GM19395 (cell line): Measurements from ENCODE around the gene LRRC23.
"Not testable (repeated sequence)": the region's sequence is repeated elsewhere in the genome, so short reads cannot be mapped to it uniquely, and the experiment has no call there.

Experiments
- ATAC-seq: cut with Tn5 transposase; IDR thresholded peaks from one replicate; pipeline ENCODE4 v1.9.1; 2021; ENCODE audit warnings: mild to moderate bottlenecking, moderate library complexity; ENCODE audit not compliant: unreplicated experiment

Gene LRRC23

DNA sequence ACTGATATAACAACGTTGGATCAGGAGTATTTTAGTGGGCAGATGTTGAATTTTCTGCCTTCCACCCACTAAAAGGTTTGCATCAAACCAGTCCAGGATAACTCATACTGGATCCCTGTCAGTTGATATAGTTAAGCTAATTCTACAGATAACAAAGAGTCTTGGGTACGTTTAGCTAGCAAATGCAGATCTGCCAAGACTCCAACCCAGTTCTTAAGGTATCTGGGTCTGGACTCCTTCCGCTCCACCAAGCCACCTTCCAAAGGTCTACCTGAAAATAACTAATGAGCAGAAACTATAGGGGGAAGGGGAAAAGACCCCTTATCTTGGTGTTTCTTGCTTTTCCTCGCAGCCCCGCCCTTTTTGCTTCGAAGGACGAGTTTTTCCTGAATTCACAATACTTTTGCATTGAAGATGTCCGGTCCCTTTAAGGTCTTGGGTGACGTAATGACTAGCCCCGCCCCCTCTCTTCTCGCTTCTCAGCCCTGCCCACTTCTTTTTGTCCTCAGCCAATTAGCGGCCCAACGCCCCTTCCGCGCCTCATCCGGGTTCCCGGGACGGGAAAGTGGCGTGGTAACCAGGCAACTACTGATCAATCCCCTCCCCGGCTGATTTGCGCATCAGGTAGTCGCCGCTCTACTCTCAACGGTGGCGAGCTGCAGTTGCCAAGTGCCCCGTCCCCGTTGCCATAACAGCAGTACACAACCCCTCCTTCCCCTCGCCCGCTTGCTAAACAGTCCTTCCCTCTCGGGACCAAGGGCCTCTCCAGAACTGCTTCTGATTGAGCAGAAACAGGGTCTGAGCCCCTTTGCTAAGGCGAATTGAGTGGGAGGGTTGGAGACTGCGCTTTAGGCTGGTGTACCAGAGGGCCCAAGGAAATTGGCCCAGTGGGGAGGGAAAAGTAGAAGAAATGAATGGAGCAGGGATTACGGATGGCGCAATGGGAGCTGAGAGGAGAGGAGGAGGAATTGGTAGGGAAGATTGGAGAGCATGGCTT is at the start of gene LRRC23:
LRRC23 (plus strand) TSS at position 543 of the 997 bp plus-strand sequence. CDS start 812 bp downstream, outside the sequence.
- ATAC-seq: peak; percentile 96

- ATAC-seq: no peak
These were observed 49.3 kb upstream of the LRRC23 start for GRCh38 chr12:6855322-6855721.

DNA sequence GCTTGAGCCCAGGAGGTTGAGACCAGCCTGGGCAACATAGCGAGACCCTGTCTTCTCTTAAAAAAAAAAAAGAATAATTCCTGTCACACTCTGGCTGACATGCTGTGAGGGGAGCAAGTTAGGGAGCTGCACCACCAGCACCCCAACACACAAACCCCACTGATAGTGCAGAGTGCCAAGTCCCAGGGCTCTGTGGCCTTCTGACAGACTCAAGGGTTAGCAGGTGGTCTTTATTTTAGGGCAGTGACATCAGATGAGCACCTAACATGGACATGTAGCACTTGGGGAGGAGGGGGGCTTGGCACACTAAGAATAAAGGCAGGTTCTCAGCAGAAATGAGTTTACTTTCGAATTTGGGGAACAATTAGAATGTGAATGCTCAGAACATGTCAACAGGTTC is 45.8 kb upstream of the LRRC23 start:
- no peak for ATAC-seq

DNA sequence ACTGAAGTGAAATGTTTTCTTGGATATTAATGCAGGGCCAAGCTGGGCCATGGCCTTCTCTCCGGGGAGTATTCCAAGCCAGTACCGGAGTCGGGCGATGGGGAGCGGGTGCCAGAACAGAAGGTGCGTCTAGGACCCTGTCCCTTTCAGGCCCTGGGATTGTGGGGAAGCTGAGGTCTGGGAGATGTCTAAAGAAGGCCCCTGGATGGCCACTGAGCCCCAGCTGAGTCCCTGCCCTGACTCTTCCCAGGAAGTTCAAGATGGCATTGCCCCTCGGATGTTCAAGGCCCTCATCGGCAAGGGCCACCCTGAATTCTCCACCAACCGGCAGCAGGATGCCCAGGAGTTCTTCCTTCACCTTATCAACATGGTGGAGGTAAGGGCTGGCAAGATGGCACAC is 44.5 kb upstream of the LRRC23 start:
- no peak for ATAC-seq

GRCh38 chr12:6860942-6861341 is 43.7 kb upstream of the LRRC23 start:
- no peak for ATAC-seq

DNA sequence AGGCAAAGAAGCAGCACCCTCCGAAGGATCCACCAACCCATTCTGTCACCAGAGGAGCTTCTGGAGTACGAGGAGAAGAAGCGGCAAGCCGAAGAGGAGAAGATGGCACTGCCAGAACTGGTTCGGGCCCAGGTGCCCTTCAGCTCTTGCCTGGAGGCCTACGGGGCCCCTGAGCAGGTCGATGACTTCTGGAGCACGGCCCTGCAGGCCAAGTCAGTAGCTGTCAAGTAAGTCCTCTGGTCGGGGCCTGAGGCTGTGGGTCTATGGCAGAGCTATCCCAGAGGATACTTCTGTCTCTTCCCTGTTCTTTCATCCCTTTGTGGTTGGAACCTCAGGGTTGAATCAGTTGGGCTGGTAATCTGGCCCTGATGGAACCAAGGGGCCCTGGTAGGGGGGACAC is 43.2 kb upstream of the LRRC23 start:
- no peak for ATAC-seq

DNA sequence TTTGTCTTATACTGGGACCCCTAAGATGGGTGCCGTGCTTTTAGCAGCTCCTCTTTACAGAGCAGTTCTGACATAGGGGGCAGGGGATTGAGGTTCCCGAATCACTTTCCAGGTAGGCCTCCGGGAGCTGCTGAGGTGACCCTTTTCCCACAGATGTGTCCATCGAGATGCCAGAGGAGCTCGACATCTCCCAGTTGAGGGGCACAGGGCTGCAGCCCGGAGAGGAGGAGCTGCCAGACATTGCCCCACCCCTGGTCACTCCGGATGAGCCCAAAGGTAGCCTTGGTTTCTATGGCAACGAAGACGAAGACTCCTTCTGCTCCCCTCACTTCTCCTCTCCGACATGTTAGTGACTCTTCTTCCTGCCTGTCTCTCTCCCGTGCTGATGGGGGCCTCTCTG is 41.6 kb upstream of the LRRC23 start:
- ATAC-seq: no peak

GRCh38 chr12:6863586-6864321 is 40.9 kb upstream of the LRRC23 start:
- ATAC-seq: no peak

GRCh38 chr12:6865307-6865706 is 39.3 kb upstream of the LRRC23 start:
- not testable (repeated sequence) for ATAC-seq

DNA sequence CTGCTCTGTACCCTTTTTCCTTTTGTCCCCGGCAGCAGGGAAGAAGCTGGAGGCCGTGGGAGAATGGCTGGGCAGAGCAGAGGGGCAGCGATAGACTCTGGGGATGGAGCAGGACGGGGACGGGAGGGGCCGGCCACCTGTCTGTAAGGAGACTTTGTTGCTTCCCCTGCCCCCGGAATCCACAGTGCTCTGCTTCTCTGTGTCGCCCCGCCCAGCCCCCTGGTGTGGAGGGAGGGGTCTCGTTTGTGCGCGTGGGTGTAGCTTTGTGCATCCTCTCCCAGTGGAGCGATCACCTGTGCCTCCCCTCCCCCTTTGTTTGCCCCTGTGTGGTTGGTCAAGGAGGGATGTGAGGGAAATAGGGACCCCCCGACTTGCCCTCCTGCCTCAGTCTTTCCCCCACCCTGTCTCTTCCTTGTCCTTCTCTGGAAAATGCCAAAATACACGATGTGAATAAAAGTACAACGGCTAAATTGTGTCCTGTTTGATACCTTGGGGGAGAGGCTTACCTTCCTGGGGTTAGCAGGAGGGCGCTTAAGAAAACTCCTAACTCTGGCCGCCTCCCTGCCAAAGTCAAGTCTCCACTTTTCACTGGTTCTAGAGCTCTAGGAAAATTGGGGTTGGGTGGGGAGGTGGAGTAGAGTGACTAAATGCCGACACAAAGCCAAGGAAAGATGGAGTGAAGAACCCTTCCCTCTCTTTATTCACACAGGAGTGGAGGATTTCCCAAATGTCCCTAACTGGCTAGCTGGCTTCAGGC is 38.3 kb upstream of the LRRC23 start:
- no peak for ATAC-seq

DNA sequence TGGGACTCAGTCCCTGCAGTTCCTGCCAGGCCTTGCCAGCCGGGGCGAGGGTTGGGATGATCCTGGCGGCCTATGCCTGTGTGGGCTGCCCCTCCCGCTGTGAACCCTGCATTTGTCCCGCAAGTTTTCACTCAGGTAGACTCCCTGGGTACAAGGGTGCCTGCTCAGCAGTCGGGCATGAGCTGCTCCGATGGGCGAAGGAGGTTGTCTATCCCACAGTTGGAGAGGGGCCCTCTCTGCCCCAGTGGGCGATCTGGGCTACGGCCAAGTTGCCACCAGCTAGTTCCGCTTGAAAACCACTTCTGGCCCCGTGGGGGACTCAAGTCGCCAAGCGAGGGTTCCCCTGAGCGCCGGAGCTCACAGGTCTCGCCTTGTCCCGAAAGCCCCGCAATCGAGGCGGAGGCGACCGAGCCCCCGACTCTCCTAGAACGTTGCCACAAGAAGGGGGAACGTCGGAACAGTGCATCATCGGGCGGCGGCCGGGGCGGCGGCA is 37.7 kb upstream of the LRRC23 start:
- ATAC-seq: peak; percentile 6

GRCh38 chr12:6867413-6868210 is 37.0 kb upstream of the LRRC23 start, which contains the start of gene TPI1:
TSS of gene TPI1 (plus strand) at chr12:6867531. CDS start at chr12:6867567, 36 bp downstream.
- ATAC-seq: peak; percentile 54

DNA sequence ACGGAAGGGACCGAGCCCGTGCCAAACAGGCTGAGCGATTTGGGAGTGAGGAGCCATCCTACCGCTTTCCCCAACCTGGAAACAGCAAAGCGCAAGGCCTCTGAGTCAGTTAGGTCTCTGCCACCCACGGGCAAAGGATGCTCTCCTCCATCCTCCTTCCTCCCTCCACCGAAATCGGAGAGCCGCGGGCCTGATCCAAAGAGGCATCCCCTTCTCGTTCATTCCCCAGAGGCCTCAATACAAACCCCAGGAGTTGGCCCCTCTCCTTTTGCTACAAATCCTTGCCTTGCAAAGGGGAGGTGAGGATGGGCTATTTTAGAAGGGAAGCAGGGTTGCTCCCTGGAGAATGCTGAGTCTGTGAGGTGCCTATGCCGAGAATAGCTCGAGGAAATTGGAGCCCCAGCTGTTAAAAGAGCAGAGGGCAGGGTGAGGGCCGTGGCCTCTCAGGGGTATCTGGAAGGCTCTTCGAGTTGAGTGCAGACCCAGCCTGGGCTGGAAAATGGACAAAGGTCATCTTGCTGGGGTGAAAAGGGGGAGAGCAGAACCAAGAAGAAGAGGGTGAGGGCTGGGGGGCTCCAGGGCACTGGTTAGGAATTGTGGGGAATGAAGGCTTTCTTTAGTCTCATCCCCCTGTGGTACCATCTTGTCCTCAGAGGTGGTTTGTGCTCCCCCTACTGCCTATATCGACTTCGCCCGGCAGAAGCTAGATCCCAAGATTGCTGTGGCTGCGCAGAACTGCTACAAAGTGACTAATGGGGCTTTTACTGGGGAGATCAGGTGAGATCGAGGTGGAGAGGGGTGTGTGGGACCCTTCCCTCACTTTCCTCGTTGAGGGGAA is 36.2 kb upstream of the LRRC23 start:
- no peak for ATAC-seq

DNA sequence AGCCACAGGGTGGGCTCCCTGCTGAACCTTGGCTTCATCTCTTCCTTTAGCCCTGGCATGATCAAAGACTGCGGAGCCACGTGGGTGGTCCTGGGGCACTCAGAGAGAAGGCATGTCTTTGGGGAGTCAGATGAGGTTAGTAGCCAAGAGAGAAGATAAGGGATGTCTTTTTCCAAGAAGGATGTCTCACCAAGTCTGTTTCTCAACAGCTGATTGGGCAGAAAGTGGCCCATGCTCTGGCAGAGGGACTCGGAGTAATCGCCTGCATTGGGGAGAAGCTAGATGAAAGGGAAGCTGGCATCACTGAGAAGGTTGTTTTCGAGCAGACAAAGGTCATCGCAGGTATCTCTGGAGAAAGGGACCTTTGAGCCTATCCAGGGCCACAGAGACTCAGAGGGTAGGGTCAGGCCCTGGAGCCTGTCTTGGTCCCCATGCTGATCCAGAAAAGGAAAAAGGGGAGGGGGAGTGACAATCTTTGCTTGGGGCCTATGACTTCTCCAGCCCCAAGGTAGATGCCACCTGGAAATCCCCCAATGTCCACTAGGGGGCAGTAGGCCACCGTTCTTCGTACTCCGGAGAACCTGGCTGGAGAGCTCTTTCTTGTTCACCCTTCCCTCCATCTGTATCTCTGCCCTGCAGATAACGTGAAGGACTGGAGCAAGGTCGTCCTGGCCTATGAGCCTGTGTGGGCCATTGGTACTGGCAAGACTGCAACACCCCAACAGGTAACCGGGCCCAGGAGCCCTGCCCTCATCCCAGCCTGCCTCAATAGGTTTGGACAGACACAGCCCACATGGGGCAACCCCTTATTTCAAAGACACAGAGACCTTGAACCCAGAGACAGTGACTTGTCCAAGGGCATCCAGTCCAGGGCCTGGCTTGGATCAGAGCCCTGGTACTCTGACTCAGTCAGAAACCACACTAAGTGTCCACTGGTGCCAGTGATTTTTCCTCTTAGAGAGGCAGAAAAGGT is 35.3 kb upstream of the LRRC23 start:
- no peak for ATAC-seq

GRCh38 chr12:6870304-6870703 is 34.3 kb upstream of the LRRC23 start:
- not testable (repeated sequence) for ATAC-seq

- no peak for ATAC-seq
These were observed 33.3 kb upstream of the LRRC23 start for GRCh38 chr12:6871052-6871957.
